HG03460 (cell line): ENCODE data around the gene EEF1AKMT1.

Source experiments
- ATAC-seq: cut with Tn5 transposase; IDR thresholded peaks from one replicate; pipeline ENCODE4 v1.9.1; 2021; ENCODE audit not compliant: unreplicated experiment

The EEF1AKMT1 gene

DNA sequence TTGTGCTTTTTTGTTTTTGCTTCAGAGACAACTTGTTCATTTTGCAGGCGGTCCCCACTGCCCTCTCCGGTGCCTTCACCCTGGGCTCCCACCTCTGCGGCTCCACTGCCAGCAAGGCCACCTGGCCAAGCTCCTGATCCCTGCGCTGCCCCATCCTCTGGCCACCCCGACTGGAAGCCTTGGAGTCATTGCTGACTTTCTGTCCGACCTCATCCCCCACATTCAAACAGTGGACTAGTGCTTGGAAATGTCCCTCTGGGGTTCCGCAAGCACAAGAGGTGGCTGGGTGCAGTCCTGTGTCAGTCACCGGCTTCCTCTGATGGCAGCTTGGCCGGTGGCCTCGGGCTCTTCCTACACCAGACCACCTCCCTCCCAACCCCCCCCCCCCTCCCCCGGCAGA lies 53.3 kb downstream of the EEF1AKMT1 start:
- no peak for ATAC-seq

- ATAC-seq: no peak
Measured at GRCh38 chr13:20719783-20720182, 54.0 kb downstream of the EEF1AKMT1 start.

DNA sequence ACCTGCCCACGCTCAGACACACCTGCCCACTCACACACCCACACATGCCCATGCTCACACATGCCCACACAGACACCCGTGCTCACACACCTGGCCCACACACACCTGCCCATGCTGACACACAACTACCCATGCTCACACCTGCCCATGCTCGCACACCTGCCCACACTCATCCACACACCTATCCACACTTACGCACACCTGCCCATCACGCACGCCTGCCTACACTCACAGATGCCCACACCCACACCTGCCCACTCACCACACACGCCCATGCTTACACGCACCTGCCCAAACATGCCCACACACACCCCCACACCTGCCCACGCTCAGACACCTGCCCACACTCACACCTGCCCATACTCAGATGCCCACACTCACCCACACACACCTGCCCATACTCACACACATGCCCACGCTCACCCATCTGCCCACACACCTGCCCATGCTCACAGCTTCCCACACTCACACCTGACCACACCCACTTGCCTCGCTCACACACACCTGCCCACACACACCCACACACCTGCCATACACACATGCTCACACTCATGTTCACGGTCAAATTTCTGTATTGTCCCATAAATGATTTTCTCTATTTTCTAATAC lies 54.7 kb downstream of the EEF1AKMT1 start:
- no peak for ATAC-seq

- no peak for ATAC-seq
Measured at GRCh38 chr13:20717581-20718542, 55.9 kb downstream of the EEF1AKMT1 start.

DNA sequence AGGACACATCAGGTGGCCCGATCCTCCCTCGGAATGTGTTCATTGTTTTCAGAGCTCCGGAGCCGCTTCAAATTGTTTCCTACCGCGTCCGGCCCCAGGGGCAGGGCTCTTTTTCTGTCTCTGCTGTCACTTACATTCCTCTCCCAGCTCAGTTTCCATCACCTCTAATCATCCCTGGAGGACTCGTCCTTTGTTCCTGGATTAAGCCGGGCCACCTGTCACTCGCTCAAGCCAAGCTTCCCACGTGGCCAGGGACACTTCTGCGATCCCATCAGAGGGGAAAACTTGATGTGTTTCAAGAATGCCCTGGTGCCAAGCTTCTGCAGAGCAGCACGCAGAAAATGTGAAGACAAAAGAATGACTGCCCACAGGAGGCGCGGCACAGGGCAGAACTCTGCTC lies 56.8 kb downstream of the EEF1AKMT1 start:
- no peak for ATAC-seq

DNA sequence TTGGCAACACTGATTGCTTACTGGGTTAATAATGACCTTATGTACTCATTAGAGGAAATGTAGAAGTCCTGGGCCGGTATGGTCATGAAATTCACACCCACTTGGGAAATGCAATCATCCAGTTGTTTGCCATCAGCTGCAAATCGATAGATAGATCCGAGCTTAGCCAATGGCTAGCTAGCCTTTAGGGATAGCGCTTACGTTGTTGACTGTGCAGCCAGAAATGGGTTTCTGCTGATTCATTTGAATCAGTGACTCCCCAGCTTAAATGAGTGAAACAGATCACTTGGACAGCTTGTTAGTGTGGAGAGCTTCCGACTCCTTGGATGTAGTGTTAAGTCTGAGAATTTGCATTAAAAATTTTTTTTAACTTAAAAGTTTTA lies 58.4 kb downstream of the EEF1AKMT1 start:
- no peak for ATAC-seq

GRCh38 chr13:20714563-20715329 lies 59.0 kb downstream of the EEF1AKMT1 start:
- no peak for ATAC-seq

- ATAC-seq: no peak
Measured at GRCh38 chr13:20714161-20714560, 59.6 kb downstream of the EEF1AKMT1 start.

DNA sequence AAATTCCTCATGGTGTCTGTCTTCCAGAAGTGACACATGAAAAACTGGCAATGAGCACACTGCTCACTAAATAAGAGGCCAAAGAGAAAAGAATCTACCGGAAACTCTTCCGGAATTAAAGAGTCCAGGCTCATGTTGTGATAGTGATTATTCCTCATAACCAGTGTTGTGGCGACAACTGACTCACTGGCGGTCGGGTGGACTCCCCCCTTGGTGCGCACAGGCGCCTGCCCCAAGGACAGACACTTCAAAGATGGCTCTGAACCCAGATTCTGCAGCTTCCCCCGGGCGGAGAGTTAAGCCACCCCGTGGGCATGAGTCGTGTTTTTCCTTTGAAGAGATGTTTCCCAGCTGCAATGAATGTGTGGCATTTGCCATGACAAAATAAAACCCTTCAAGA lies 60.0 kb downstream of the EEF1AKMT1 start:
- ATAC-seq: no peak

DNA sequence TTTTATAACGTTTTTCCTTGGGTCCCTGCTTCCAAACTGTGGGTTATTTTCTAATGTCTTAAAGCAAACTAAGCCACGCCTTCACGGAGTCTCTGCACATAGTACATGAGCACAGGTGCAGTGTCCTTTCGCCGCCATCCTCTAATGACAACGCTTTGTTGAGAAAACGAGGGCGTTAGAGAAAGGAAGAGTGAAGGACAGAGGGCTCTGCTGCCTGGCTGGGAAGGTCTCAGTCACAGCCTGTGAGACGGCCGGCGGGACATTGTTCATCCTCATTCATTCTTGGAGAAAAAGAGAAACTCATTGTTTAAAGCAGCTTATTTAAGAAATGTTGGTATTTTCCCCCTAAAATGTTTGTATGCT lies 60.8 kb downstream of the EEF1AKMT1 start:
- no peak for ATAC-seq

- ATAC-seq: no peak
Measured at GRCh38 chr13:20711301-20712044, 62.3 kb downstream of the EEF1AKMT1 start.

DNA sequence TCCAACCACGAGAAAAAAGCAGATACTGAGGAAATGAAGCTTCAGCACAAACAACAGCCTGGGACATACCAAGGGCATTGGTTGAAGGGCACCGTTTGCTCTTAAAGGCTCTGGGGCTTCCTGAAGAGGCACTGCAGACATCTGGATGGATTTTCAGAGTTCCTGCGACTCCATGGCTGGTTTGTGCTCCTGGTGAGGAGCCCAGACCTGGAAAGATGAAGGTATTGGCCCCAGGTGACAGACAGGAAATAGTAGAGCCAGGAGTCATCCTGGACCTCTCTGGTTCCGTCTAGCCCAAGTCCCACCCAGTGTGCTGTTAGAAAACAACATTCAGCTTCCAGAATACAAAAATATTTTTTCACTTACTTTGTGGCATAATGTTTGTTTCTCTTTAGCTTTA lies 64.0 kb downstream of the EEF1AKMT1 start:
- ATAC-seq: no peak

DNA sequence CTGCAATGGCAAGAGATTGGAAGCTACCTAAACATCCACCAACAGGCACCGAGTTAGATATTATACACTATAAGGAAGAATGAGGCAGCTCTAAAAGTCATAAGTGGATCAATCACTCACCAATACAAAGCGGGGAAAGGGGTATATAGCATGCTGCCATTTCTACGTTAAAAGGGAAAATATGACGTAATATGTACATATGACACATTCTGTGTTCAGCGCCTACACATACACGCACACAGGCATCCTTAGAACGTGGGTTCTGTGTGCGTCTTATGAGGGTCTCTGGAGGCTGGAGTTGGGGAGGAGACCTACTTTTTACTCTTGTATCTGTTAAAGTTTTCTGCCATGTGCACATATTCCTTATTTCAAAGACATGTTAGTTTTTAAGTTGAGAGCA lies 64.4 kb downstream of the EEF1AKMT1 start:
- no peak for ATAC-seq

DNA sequence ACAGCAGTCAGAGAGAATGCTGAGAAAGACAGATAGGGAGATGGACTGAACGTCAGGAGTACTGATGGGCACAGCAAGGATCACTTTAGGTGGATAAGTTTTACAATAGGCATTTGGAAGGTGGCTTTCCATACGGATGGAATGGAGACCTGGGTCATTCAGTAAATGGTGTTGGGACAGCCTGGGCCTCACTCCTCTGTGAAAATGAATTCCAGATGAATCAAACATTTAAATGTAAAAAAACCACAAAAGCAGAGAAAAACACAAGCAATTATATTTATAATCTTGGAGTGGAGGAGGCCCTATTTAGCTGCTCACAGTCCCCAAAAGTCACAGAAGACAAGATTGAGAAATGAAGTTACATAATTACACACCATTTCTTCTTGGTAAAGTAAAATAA lies 65.5 kb downstream of the EEF1AKMT1 start:
- no peak for ATAC-seq

DNA sequence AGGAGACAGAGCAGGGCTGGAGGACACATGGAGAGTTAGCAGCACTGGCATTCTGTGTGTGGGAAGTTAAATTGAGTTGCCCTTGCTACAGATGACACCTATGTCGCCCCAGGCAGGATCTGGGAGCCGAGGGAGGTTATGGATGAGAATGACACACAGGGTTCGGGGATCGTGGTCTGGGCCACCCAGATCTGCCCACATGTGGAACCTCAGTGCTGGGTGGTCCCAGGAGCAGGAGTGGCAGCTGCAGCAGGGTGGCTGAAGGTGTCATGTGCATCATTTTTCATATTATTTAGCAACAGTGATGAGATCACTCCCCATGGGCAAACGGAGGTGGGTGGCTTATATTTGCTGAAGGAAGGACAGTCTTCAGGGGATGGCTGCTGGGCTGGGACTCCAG lies 67.1 kb downstream of the EEF1AKMT1 start:
- ATAC-seq: no peak

- ATAC-seq: no peak
Measured at GRCh38 chr13:20704459-20705069, 69.2 kb downstream of the EEF1AKMT1 start.

- ATAC-seq: peak; percentile 87
Measured at GRCh38 chr13:20703780-20704458, 69.8 kb downstream of the EEF1AKMT1 start.

- ATAC-seq: peak; percentile 35
Measured at GRCh38 chr13:20702915-20703779, 70.6 kb downstream of the EEF1AKMT1 start, which contains the start of gene IL17D. Gene IL17D (plus strand): TSS chr13:20703699. CDS start chr13:20704002, 303 bp downstream.

GRCh38 chr13:20702530-20702914 lies 71.2 kb downstream of the EEF1AKMT1 start:
- ATAC-seq: no peak
